Duodenal mucosa (tissue), 2 donors: ENCODE measurements around the gene MEF2C.

Experiments
- H3K27ac ChIP-seq: one replicate; pipeline ENCODE4 v1.7.0; 2013; ENCODE audit warnings: low read depth, low read length
- H3K27me3 ChIP-seq, 2 donors: one replicate each; pipeline ENCODE4 v1.7.0; 2013; ENCODE audit warnings: low read length in 2 of 2, control low read depth in 1 of 2; ENCODE audit not compliant: insufficient read depth in 2 of 2, control insufficient read depth in 1 of 2
- H3K36me3 ChIP-seq, 2 donors: one replicate each; pipeline ENCODE4 v1.7.0; 2013; ENCODE audit warnings: low read length in 2 of 2, control low read depth in 1 of 2; ENCODE audit not compliant: insufficient read depth in 2 of 2, control insufficient read depth in 1 of 2
- H3K4me1 ChIP-seq, 2 donors: one replicate each; pipeline ENCODE4 v1.7.0; 2013; ENCODE audit warnings: low read length in 2 of 2, control low read depth in 1 of 2; ENCODE audit not compliant: insufficient read depth in 2 of 2, control insufficient read depth in 1 of 2
- H3K4me3 ChIP-seq, 2 donors: one replicate each; pipeline ENCODE4 v1.7.0; 2013; ENCODE audit warnings: low read length in 2 of 2, low read depth in 1 of 2
- H3K9ac ChIP-seq, 2 donors: one replicate each; pipeline ENCODE4 v1.7.0; 2013; ENCODE audit warnings: low read length in 2 of 2, low read depth in 1 of 2
- H3K9me3 ChIP-seq, 2 donors: one replicate each; pipeline ENCODE4 v1.7.0; 2013; ENCODE audit warnings: low read length in 2 of 2, control low read depth in 1 of 2; ENCODE audit not compliant: control insufficient read depth in 1 of 2

MEF2C gene

DNA sequence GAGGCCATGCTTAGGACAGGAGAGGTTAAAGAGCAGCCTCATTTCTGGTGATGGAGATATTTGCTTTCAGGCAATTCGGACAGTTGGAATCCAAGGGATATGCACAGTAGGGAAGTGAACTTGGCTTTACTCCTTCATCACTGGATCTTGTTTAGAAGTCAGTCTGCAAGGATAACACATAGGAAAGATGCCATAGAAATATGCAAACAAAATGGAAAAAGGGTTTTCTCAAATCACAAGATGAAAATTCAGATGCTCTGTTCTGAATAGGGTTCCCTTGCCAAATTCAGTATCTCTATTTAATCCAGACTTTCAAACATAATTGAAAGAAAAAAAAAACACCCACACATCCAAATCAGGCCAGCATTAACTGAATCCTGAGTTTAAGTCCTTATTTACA lies 166.9 kb downstream of the MEF2C start:
- no peak overlapping the region for H3K9ac ChIP-seq
- no peaks in the 10 kb centered on the region for H3K36me3 ChIP-seq
- no peak overlapping the region for H3K27ac ChIP-seq
- H3K9me3 ChIP-seq, result no peaks in the 10 kb centered on the region
- H3K4me3 ChIP-seq, result no peak overlapping the region
- H3K4me1 ChIP-seq, result no peaks in the 10 kb centered on the region
- H3K27me3 ChIP-seq, result no peaks in the 10 kb centered on the region

DNA sequence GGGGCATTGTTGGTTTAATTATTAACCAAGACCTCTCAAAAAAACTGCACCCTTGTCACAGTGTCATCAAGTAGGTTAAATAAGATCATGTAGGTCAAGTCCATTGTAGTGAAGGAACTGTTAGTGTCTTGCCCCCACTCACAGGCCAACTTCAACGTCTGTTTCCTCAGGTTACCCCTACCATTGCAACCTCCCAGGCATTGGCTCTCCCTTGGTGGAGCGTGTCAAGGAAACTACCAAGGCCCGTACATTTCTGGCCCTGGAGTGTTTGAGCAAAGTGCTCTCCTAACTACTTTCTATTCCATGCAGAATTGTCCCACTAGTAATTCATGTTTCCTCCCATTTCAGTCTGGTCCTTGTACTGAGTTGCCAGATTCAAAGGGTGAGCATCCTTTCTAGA lies 167.5 kb downstream of the MEF2C start:
- Histone ChIP-seq H3K4me3 (no peak overlapping the region), H3K9me3 (no peaks in the 10 kb centered on the region), H3K27ac (no peak overlapping the region), H3K36me3 (no peaks in the 10 kb centered on the region), H3K4me1 (no peaks in the 10 kb centered on the region), H3K9ac (no peak overlapping the region), H3K27me3 (no peaks in the 10 kb centered on the region)

DNA sequence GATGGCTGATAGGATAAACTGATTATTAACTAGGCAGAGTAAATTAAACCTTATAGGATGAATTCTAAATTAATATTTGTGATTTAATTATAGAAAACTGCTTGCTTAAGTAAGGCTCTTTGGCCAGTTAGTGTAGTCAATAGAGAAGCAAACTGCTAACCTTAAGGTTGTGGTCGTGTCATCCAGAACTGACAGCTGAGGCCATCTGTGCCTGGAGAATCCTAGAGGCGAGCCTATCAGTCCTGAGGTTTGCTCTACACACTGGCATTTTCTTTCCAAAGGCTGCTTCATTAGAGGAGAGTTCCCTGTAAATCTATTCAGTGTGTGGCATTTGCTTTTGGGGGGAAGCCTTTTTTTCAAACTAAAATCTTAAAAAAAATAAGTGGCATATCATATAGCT lies 169.2 kb downstream of the MEF2C start:
- Histone ChIP-seq H3K4me3 (no peak overlapping the region), H3K36me3 (no peaks in the 10 kb centered on the region), H3K9me3 (no peaks in the 10 kb centered on the region), H3K27ac (no peak overlapping the region), H3K27me3 (no peaks in the 10 kb centered on the region), H3K4me1 (no peaks in the 10 kb centered on the region), H3K9ac (no peak overlapping the region)

DNA sequence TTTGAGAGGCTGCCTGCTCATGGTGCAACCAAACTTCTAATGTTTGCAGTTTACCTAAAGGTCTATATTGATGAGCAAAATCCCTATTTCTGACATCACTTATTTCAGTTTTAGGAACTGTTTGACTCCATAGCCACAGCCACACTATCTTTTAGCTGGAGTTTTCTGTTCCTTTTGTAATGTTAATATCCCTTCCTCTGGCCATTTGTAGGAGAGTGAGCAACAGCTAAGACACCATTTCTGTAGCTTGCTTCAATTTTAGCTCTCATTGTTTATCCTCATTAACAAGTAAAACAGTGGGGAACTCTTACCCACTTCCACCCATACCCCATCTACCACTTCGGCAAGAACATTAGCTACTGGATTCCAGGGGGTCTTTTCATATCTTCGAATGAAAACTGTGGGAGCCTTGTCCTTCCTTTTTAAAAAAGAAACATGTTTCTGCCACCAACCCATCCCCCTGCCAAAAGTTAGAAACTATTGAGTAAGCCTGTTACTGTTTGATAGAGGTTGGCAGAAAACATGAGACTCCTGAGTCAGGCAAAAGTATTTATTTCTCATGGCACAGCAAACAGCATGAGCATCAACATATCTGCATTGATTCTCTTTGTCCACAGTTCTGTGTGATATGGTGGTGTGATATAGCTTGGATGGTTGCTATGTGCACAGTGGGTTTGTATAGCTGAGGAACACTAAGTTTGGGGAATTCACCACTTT lies 174.1 kb downstream of the MEF2C start:
- H3K9me3 ChIP-seq, result no peaks in the 10 kb centered on the region
- no peak overlapping the region for H3K9ac ChIP-seq
- H3K4me1 ChIP-seq, result no peaks in the 10 kb centered on the region
- no peaks in the 10 kb centered on the region for H3K27me3 ChIP-seq
- H3K36me3 ChIP-seq, result no peaks in the 10 kb centered on the region
- no peak overlapping the region for H3K4me3 ChIP-seq
- H3K27ac ChIP-seq, result no peak overlapping the region

DNA sequence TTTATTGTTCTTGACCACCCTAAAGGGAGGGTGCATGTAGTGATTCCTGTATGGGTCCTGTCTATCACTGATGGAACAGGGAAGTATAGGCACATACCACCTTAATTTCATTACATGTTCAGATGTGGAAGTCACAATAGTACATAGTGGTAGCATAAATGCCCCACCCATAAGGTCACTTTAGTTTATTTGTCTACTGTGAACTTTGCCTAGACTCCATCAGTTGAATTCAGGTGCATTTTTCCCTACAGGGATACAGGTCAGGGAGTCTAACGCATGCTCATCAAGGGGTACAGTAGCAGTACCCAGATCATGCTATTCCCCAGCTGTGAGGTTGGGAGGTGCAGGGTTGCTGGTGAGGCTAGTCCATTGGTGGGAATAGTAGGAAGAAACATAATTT lies 175.0 kb downstream of the MEF2C start:
- H3K4me1 ChIP-seq, result no peaks in the 10 kb centered on the region
- no peak overlapping the region for H3K4me3 ChIP-seq
- H3K27me3 ChIP-seq, result no peaks in the 10 kb centered on the region
- H3K36me3 ChIP-seq, result no peaks in the 10 kb centered on the region
- H3K27ac ChIP-seq, result no peak overlapping the region
- H3K9ac ChIP-seq, result no peak overlapping the region
- H3K9me3 ChIP-seq, result no peaks in the 10 kb centered on the region

DNA sequence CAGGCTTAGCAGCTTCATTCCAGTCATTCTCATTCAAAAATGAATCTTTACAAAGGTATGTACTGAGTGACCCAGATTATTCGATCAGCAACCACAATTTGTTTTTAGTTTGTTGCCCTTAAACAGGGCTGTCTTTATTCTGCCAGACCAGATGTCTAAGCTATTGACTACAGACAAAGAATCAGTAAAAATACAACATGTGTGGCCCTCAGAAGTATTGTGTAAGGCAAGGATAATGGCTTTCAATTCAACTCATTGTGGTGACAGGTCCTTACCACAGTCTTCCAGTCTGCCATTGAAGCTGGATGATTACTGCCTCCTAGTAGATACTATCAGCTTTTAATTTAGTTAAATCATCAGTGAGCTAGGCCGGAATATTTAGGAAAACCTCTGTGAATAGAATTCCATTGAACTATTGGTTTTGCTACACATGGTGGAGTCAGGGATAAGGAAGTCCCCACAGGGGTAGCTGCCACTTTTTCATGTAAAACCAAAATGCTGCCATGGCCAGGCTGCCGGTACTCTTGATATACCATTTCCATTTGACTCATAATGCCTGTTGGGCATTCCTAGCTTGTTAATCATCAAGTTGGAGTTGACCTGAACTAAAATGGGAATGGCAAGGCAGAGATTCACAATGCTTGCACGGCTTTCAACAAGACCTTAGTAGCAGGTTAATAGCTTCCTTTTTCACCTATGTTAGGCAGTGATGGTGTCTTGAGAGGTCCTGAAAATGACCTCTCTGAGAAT lies 175.6 kb downstream of the MEF2C start:
- no peaks in the 10 kb centered on the region for H3K9me3 ChIP-seq
- no peak overlapping the region for H3K27ac ChIP-seq
- no peaks in the 10 kb centered on the region for H3K4me1 ChIP-seq
- H3K27me3 ChIP-seq, result no peaks in the 10 kb centered on the region
- no peak overlapping the region for H3K4me3 ChIP-seq
- no peaks in the 10 kb centered on the region for H3K36me3 ChIP-seq
- H3K9ac ChIP-seq, result no peak overlapping the region

DNA sequence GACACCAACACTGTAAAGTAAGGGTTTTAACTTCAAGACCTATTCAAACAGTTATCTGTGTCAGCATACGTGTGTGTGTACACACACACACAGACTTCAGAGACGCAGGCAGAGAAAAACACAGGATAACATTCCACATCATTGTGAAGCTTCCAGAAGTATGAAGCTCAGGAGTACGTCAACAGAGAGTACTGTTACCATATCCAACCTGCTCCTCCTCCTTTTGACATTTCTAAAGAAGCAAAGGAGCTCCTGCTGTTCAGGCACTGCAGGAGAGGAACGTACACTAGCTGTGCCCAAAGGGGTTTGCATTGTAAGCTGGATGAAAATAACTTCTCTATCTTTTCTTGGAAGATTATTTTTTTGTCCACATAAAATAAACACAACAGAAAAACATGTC lies 180.7 kb downstream of the MEF2C start:
- Histone ChIP-seq H3K27me3 (peaks cover 6 to 9% of the 10 kb centered on the region in 2 donors), H3K36me3 (no peaks in the 10 kb centered on the region), H3K4me1 (no peaks in the 10 kb centered on the region), H3K9me3 (no peaks in the 10 kb centered on the region), H3K4me3 (no peak overlapping the region), H3K27ac (no peak overlapping the region), H3K9ac (no peak overlapping the region)

DNA sequence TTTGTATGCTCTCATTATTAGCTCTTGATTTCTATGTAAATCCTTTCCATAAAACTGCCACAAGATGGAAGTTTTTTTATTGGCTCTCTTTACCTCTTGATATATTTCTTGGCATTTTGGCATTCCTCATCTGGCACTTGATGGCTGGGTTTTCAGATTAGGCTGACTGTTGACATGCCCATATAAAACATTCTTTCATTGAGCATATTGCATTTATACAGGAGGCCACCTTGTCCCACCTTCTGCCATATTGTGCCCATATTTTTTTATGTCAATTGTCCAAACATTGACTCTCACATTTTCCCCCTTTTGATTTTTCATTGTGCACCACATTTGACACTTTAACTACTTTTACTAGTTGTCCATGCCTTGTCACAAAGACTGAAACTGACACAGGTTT lies 182.9 kb downstream of the MEF2C start:
- Histone ChIP-seq H3K36me3 (no peaks in the 10 kb centered on the region), H3K9ac (no peak overlapping the region), H3K27me3 (peaks cover 18 to 27% of the 10 kb centered on the region in 2 donors), H3K9me3 (no peaks in the 10 kb centered on the region), H3K4me3 (no peak overlapping the region), H3K4me1 (no peaks in the 10 kb centered on the region), H3K27ac (no peak overlapping the region)

DNA sequence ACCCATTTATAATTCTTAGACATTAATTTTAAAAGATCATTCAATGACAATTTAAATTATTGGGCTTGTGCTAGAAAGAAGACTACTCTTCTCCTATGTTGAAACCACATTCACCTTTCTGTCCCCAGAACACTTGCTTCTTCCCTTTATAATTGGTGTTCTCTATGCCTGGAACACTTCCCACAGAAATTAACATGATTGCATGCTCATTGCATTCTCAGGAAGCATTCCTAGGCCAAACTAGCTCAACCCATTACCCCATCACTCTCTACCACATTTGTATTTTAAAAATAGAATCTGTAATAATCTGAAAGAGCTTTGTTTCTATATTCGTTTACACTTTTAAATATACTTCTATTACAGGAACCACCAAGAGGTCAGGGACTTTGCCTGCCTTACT lies 184.7 kb downstream of the MEF2C start:
- H3K27ac ChIP-seq, result no peak overlapping the region
- no peak overlapping the region for H3K4me3 ChIP-seq
- H3K27me3 ChIP-seq, result peaks cover 28 to 43% of the 10 kb centered on the region in 2 donors
- H3K36me3 ChIP-seq, result no peaks in the 10 kb centered on the region
- H3K9ac ChIP-seq, result no peak overlapping the region
- H3K9me3 ChIP-seq, result no peaks in the 10 kb centered on the region
- H3K4me1 ChIP-seq, result no peaks in the 10 kb centered on the region

DNA sequence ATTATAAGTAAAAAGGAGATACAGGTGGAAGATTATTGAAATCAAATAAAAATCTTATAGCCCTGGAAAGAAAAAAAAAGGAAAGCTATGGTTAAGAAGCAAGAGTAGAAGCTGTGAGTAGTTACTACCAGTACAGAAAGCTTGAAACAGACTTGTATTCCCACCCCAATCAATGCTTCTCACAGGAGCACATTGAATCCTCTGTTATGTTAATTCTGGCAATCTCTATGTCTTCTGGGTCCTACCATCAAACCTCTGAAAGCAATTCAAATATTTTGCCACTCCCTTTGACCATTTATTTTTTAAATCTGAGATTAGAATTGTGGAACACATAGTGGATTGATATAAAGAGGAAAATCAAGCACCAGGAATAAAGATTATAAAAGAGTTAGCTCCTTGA lies 186.5 kb downstream of the MEF2C start:
- Histone ChIP-seq H3K36me3 (no peaks in the 10 kb centered on the region), H3K27ac (no peak overlapping the region), H3K9me3 (no peaks in the 10 kb centered on the region), H3K9ac (no peak overlapping the region), H3K4me3 (no peak overlapping the region), H3K27me3 (peaks cover 45 to 61% of the 10 kb centered on the region in 2 donors), H3K4me1 (no peaks in the 10 kb centered on the region)
